Parathyroid adenoma (tissue), 2 donors: ENCODE results near the gene TRIM42.

Experiments used
- H2AFZ ChIP-seq: fragments of 300-600 bp; sonication (generic); one replicate; pipeline ENCODE4 v1.7.0; 2017; ENCODE audit warnings: antibody characterized with exemption, mild to moderate bottlenecking
- H3K27ac ChIP-seq: fragments of 300-600 bp; sonication (generic); one replicate; pipeline ENCODE4 v1.7.0; 2017
- H3K27me3 ChIP-seq: fragments of 300-600 bp; sonication (generic); one replicate; pipeline ENCODE4 v1.7.0; 2017; ENCODE audit warnings: low read length; ENCODE audit not compliant: control insufficient read depth, insufficient read depth
- H3K36me3 ChIP-seq: fragments of 300-600 bp; sonication (generic); one replicate; pipeline ENCODE4 v1.7.0; 2017; ENCODE audit warnings: low read length; ENCODE audit not compliant: control insufficient read depth, insufficient read depth
- H3K4me1 ChIP-seq: fragments of 300-600 bp; sonication (generic); one replicate; pipeline ENCODE4 v1.7.0; 2017; ENCODE audit warnings: control low read depth
- H3K4me2 ChIP-seq: fragments of 300-600 bp; sonication (generic); one replicate; pipeline ENCODE4 v1.7.0; 2017; ENCODE audit warnings: low read length
- H3K4me3 ChIP-seq: fragments of 300-600 bp; sonication (generic); one replicate; pipeline ENCODE4 v1.7.0; 2017; ENCODE audit warnings: low read depth, low read length
- H3K79me2 ChIP-seq: fragments of 300-600 bp; sonication (generic); one replicate; pipeline ENCODE4 v1.7.0; 2017; ENCODE audit warnings: control low read depth
- H3K9ac ChIP-seq: fragments of 300-600 bp; sonication (generic); one replicate; pipeline ENCODE4 v1.7.0; 2017; ENCODE audit warnings: mild to moderate bottlenecking
- H3K9me3 ChIP-seq: fragments of 300-600 bp; sonication (generic); one replicate; pipeline ENCODE4 v1.7.0; 2017; ENCODE audit warnings: low read length; ENCODE audit not compliant: control insufficient read depth
- CTCF ChIP-seq: fragments of 300-600 bp; sonication (generic); IDR thresholded peaks from one replicate; pipeline ENCODE4 v1.7.0; 2017; ENCODE audit warnings: antibody characterized with exemption, mild to moderate bottlenecking
- donor health status: primary hyperparathyroidism.

The TRIM42 gene

GRCh38 chr3:140677764-140678163 lies at the start of gene TRIM42:
Gene TRIM42 (plus strand): TSS chr3:140678064. CDS start chr3:140678230, 166 bp downstream.
- H3K27ac ChIP-seq, result no peak within 1 kb of the TSS
- no peaks in the 10 kb centered on the region for H3K27me3 ChIP-seq
- H2AFZ ChIP-seq, result no peak within 1 kb of the TSS
- no peak within 1 kb of the TSS for H3K9ac ChIP-seq
- no peaks in the 10 kb centered on the region for H3K36me3 ChIP-seq
- H3K79me2 ChIP-seq, result no peaks in the 10 kb centered on the region
- no peak within 1 kb of the TSS for H3K4me2 ChIP-seq
- H3K9me3 ChIP-seq, result no peaks in the 10 kb centered on the region
- no peak for TF ChIP-seq CTCF
- H3K4me3 ChIP-seq, result no peak within 1 kb of the TSS
- no peaks in the 10 kb centered on the region for H3K4me1 ChIP-seq

GRCh38 chr3:140628606-140629005 lies 49.3 kb upstream of the TRIM42 start:
- Histone ChIP-seq H3K36me3 (no peaks in the 10 kb centered on the region), H3K4me3 (no peak overlapping the region), H3K4me2 (no peak overlapping the region), H3K9ac (no peak overlapping the region), H3K9me3 (no peaks in the 10 kb centered on the region), H3K79me2 (no peaks in the 10 kb centered on the region), H3K27ac (no peak overlapping the region), H3K27me3 (no peaks in the 10 kb centered on the region), H2AFZ (no peak overlapping the region), H3K4me1 (no peaks in the 10 kb centered on the region)
- TF ChIP-seq CTCF, result no peak

GRCh38 chr3:140629357-140630137 lies 48.3 kb upstream of the TRIM42 start:
- Histone ChIP-seq H3K79me2 (no peaks in the 10 kb centered on the region), H3K4me1 (no peaks in the 10 kb centered on the region), H3K27ac (no peak overlapping the region), H2AFZ (no peak overlapping the region), H3K27me3 (no peaks in the 10 kb centered on the region), H3K4me2 (no peak overlapping the region), H3K4me3 (no peak overlapping the region), H3K9ac (no peak overlapping the region), H3K9me3 (no peaks in the 10 kb centered on the region), H3K36me3 (no peaks in the 10 kb centered on the region)
- no peak for TF ChIP-seq CTCF

- no peak for TF ChIP-seq CTCF
- Histone ChIP-seq H3K4me1 (no peaks in the 10 kb centered on the region), H3K36me3 (no peaks in the 10 kb centered on the region), H3K27ac (no peak overlapping the region), H3K27me3 (no peaks in the 10 kb centered on the region), H3K4me2 (no peak overlapping the region), H2AFZ (no peak overlapping the region), H3K79me2 (no peaks in the 10 kb centered on the region), H3K9ac (no peak overlapping the region), H3K9me3 (no peaks in the 10 kb centered on the region), H3K4me3 (no peak overlapping the region)
Measured at GRCh38 chr3:140630366-140630765, 47.5 kb upstream of the TRIM42 start.

GRCh38 chr3:140630866-140631265 lies 47.0 kb upstream of the TRIM42 start:
- Histone ChIP-seq H3K9me3 (no peaks in the 10 kb centered on the region), H2AFZ (no peak overlapping the region), H3K27me3 (no peaks in the 10 kb centered on the region), H3K4me3 (no peak overlapping the region), H3K79me2 (no peaks in the 10 kb centered on the region), H3K4me2 (no peak overlapping the region), H3K9ac (no peak overlapping the region), H3K36me3 (no peaks in the 10 kb centered on the region), H3K4me1 (no peaks in the 10 kb centered on the region), H3K27ac (no peak overlapping the region)
- TF ChIP-seq CTCF, result no peak
